Measurements from ENCODE around the gene TRPM5.

Gene TRPM5

GRCh38 chr11:2437516-2437915 is 6.8 kb downstream of the TRPM5 start:
- no peak for DNase-seq (ENCODE audit: low spot score)

- DNase-seq (ENCODE audit: low spot score) = no peak
Measured at GRCh38 chr11:2436521-2437031, 7.7 kb downstream of the TRPM5 start.

- no peak for DNase-seq (ENCODE audit: low spot score)
Measured at GRCh38 chr11:2436013-2436520, 8.2 kb downstream of the TRPM5 start.

- DNase-seq (ENCODE audit: low spot score) = no peak
Measured at GRCh38 chr11:2435288-2436012, 8.9 kb downstream of the TRPM5 start.

GRCh38 chr11:2434506-2435255 is 9.6 kb downstream of the TRPM5 start:
- DNase-seq (ENCODE audit: low spot score) = no peak

- DNase-seq (ENCODE audit: low spot score) = no peak
Measured at GRCh38 chr11:2434008-2434407, 10.3 kb downstream of the TRPM5 start.

- DNase-seq (ENCODE audit: low spot score) = no peak
Measured at GRCh38 chr11:2433106-2433925, 11.0 kb downstream of the TRPM5 start.

- DNase-seq (ENCODE audit: low spot score) = no peak
Measured at GRCh38 chr11:2432628-2433071, 11.7 kb downstream of the TRPM5 start.

- no peak for DNase-seq (ENCODE audit: low spot score)
Measured at GRCh38 chr11:2432171-2432621, 12.1 kb downstream of the TRPM5 start.

- no peak for DNase-seq (ENCODE audit: low spot score)
Measured at GRCh38 chr11:2431395-2431794, 12.9 kb downstream of the TRPM5 start.

- DNase-seq (ENCODE audit: low spot score) = peak; percentile 37
Measured at GRCh38 chr11:2428322-2428795, 16.0 kb downstream of the TRPM5 start.

- no peak for DNase-seq (ENCODE audit: low spot score)
Measured at GRCh38 chr11:2427721-2428321, 16.5 kb downstream of the TRPM5 start.

- DNase-seq (ENCODE audit: low spot score) = no peak
Measured at GRCh38 chr11:2426826-2427521, 17.3 kb downstream of the TRPM5 start.

- DNase-seq (ENCODE audit: low spot score) = no peak
Measured at GRCh38 chr11:2426221-2426620, 18.1 kb downstream of the TRPM5 start.

- DNase-seq (ENCODE audit: low spot score) = no peak
Measured at GRCh38 chr11:2425506-2425905, 18.8 kb downstream of the TRPM5 start.

GRCh38 chr11:2424811-2425495 is 19.4 kb downstream of the TRPM5 start:
- no peak for DNase-seq (ENCODE audit: low spot score)

GRCh38 chr11:2423157-2424025 is 20.9 kb downstream of the TRPM5 start:
- DNase-seq (ENCODE audit: low spot score) = no peak

- DNase-seq (ENCODE audit: low spot score) = no peak
Measured at GRCh38 chr11:2422461-2423156, 21.7 kb downstream of the TRPM5 start.

Data from SK-N-DZ (cell line).